BE2C (cell line): ENCODE results near the gene ATAD2B.

ENCODE experiments used
- DNase-seq: peaks from one replicate; pipeline ENCODE4 v3.0.0-alpha.2; 2020
- H3K27me3 ChIP-seq: fragments of 250-450 bp; sonication (Bioruptor Pico); 2 replicates; pipeline ENCODE4 v1.5.1; 2020; ENCODE audit warnings: mild to moderate bottlenecking
- H3K36me3 ChIP-seq: fragments of 250-450 bp; sonication (Bioruptor Pico); 2 replicates; pipeline ENCODE4 v1.5.1; 2020; ENCODE audit warnings: mild to moderate bottlenecking
- H3K4me1 ChIP-seq: fragments of 250-450 bp; sonication (Bioruptor Pico); 2 replicates; pipeline ENCODE4 v1.5.1; 2020
- H3K4me3 ChIP-seq: 2 replicates; pipeline ENCODE4 v1.5.1; 2011; ENCODE audit warnings: low read depth, low read length
- H3K9me3 ChIP-seq: fragments of 250-450 bp; sonication (Bioruptor Pico); 2 replicates; pipeline ENCODE4 v1.5.1; 2020
- CTCF ChIP-seq: IDR thresholded peaks from 2 replicates; pipeline ENCODE4 v1.5.1; 2012; ENCODE audit warnings: mild to moderate bottlenecking, low read depth, low read length

Gene ATAD2B

DNA sequence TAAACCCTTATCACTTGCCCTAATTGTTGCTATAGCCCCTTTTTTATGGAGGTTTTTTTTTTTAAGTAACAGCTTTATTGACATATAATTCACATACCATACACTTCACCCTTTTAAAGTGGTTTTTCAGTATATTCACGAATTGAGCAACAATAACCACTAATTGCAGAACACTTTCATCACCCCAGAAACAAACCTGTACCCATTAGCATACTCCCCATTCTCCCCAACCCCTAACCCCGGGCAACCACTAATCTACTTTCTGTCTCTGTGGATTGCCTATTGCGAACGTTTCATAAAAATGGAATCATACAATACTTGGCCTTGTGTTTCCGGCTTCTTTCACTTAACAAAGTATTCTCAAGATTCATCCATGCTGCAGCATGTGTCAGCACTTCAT, 213.6 kb downstream of the ATAD2B start:
- no peaks in the 10 kb centered on the region for H3K9me3 ChIP-seq
- H3K36me3 ChIP-seq: no peaks in the 10 kb centered on the region
- H3K27me3 ChIP-seq: no peaks in the 10 kb centered on the region
- DNase-seq: no peak
- no peaks in the 10 kb centered on the region for H3K4me1 ChIP-seq
- no peak for TF ChIP-seq CTCF
- H3K4me3 ChIP-seq: no peak overlapping the region

GRCh38 chr2:23712756-23713151, 214.2 kb downstream of the ATAD2B start:
- TF ChIP-seq CTCF: no peak
- no peak for DNase-seq
- Histone ChIP-seq H3K9me3 (no peaks in the 10 kb centered on the region), H3K36me3 (no peaks in the 10 kb centered on the region), H3K27me3 (no peaks in the 10 kb centered on the region), H3K4me1 (no peaks in the 10 kb centered on the region), H3K4me3 (no peak overlapping the region)

DNA sequence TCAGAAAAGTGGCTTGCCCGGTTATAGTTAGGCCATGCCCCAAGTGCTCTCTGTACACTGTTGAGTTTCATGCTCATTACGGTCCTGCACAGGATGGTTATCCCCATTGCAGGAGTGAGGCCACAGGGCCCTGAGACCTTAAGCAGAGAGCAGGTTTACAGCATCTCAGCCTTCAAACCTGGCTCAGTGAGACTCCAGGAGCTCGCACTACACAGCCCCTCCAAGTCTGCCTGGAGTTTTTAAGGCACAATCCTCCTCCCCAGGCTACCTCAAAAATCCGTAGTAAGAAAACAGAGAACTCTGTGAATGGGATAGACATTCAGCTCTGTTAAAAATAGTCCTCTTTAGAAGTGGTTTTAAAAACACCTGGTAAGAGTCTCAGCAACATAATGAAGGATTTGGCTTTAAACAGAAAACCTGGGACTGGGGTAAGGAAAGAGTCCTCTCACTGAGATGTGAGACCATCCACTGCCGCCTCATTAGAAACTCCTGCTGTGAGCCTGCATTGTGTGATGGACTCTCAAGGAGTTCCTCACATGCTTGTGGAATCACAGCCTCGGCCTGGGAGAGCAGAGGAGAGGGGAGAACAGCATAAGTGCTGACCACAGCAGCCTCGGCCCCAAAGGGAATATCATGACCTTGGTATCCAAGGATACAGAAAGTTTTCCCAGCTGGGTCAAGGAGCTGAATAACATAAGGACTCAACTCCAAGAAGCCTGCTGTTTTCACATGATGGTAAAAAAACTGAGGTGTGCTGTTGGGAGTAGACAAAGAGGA, 214.8 kb downstream of the ATAD2B start:
- Histone ChIP-seq H3K4me1 (no peaks in the 10 kb centered on the region), H3K27me3 (no peaks in the 10 kb centered on the region), H3K4me3 (no peak overlapping the region), H3K9me3 (no peaks in the 10 kb centered on the region), H3K36me3 (no peaks in the 10 kb centered on the region)
- DNase-seq: no peak
- no peak for TF ChIP-seq CTCF

- TF ChIP-seq CTCF: no peak
- no peaks in the 10 kb centered on the region for H3K9me3 ChIP-seq
- no peak overlapping the region for H3K4me3 ChIP-seq
Measured at GRCh38 chr2:23709311-23709710, 217.6 kb downstream of the ATAD2B start.

GRCh38 chr2:23708771-23709170, 218.2 kb downstream of the ATAD2B start:
- Histone ChIP-seq H3K27me3 (no peaks in the 10 kb centered on the region), H3K36me3 (0 out of 2 replicates have a peak, but pooled peaks cover 3% of the 10 kb centered on the region), H3K4me3 (no peak overlapping the region), H3K4me1 (no peaks in the 10 kb centered on the region), H3K9me3 (no peaks in the 10 kb centered on the region)
- TF ChIP-seq CTCF: no peak
- DNase-seq: no peak

More at GRCh38 chr2:23709311-23709710, 217.6 kb downstream of the ATAD2B start:
- no peak for DNase-seq
- Histone ChIP-seq H3K36me3 (0 out of 2 replicates have a peak, but pooled peaks cover 3% of the 10 kb centered on the region), H3K4me1 (no peaks in the 10 kb centered on the region), H3K27me3 (no peaks in the 10 kb centered on the region)

GRCh38 chr2:23707096-23707495, 219.8 kb downstream of the ATAD2B start:
- Histone ChIP-seq H3K27me3 (no peaks in the 10 kb centered on the region), H3K4me1 (no peaks in the 10 kb centered on the region), H3K4me3 (no peak overlapping the region), H3K9me3 (no peaks in the 10 kb centered on the region), H3K36me3 (0 out of 2 replicates have a peak, but pooled peaks cover 3% of the 10 kb centered on the region)
- TF ChIP-seq CTCF: no peak
- no peak for DNase-seq
